ENCODE results near the gene CFAP77. TPM values are rescaled to one million over a fixed set of nuclear protein-coding genes. Genes with fewer than 3 reads are reported as not detected.

CFAP77 gene
- total RNA-seq, 1 experiment from 2014 or later: 0.11 TPM

GRCh38 chr9:132506977-132507669 lies 97.1 kb downstream of the CFAP77 start:
- H4K20me1 ChIP-seq (ENCODE audit: low read length): no peaks in the 10 kb centered on the region
- no TSS peak for BruUV-seq (replicated peaks)
- no peak overlapping the region for H3K4me3 ChIP-seq (ENCODE audit: low read length)
- DNase-seq (peak; percentile 23), ATAC-seq (no peak)
- H3K9me3 ChIP-seq (ENCODE audit: low read length): no peaks in the 10 kb centered on the region
- H2AFZ ChIP-seq (ENCODE audit: low read length): no peak overlapping the region
- no peaks in the 10 kb centered on the region for H3K79me2 ChIP-seq (ENCODE audit: low read length)
- H3K9me2 ChIP-seq (replicated peaks; ENCODE audit: low read length): no peaks in the 10 kb centered on the region
- H3K27me3 ChIP-seq (ENCODE audit: low read length): peaks cover 24% of the 10 kb centered on the region
- H3K27ac ChIP-seq (ENCODE audit: low read length): no peak overlapping the region
- no peak overlapping the region for H3K9ac ChIP-seq (ENCODE audit: low read length)
- TF ChIP-seq EZH2phosphoT487 (IDR thresholded peaks at IDR 0.05; ENCODE audit: borderline replicate concordance, low read length): no peak
- TF ChIP-seq EZH2 (IDR thresholded peaks at IDR 0.05; ENCODE audit: low read length, unreplicated experiment): no peak
- TF ChIP-seq CTCF (conservative IDR thresholded peaks at IDR 0.05; ENCODE audit: low read depth, low read length): no peak
- no peaks in the 10 kb centered on the region for H3F3A ChIP-seq (ENCODE audit: low read length, unreplicated experiment)
- no peaks in the 10 kb centered on the region for H3K4me1 ChIP-seq (ENCODE audit: insufficient read depth, low read length)
- intact Hi-C loops (cut with micrococcal nuclease): loop anchor here (1.0 to 5.0 kb wide), 4 partner anchors 68 to 395 kb away; no protein-coding TSS in a partner anchor
- H3K4me2 ChIP-seq (ENCODE audit: low read length): no peak overlapping the region
- no peaks in the 10 kb centered on the region for H3K36me3 ChIP-seq (ENCODE audit: low read depth, low read length)
- ChIA-PET CTCF (no interaction called here), POLR2A (ENCODE audit: unreplicated experiment) (no interaction called here)

- Histone ChIP-seq H3K9ac (ENCODE audit: low read length) (no peak overlapping the region), H3K36me3 (ENCODE audit: low read depth, low read length) (no peaks in the 10 kb centered on the region), H3K79me2 (ENCODE audit: low read length) (no peaks in the 10 kb centered on the region), H3K4me2 (ENCODE audit: low read length) (no peak overlapping the region), H3F3A (ENCODE audit: low read length, unreplicated experiment) (no peaks in the 10 kb centered on the region), H3K27me3 (ENCODE audit: low read length) (peaks cover 24% of the 10 kb centered on the region), H3K9me2 (replicated peaks; ENCODE audit: low read length) (no peaks in the 10 kb centered on the region), H3K9me3 (ENCODE audit: low read length) (no peaks in the 10 kb centered on the region), H2AFZ (ENCODE audit: low read length) (no peak overlapping the region), H4K20me1 (ENCODE audit: low read length) (no peaks in the 10 kb centered on the region), H3K27ac (ENCODE audit: low read length) (no peak overlapping the region), H3K4me1 (ENCODE audit: insufficient read depth, low read length) (no peaks in the 10 kb centered on the region), H3K4me3 (ENCODE audit: low read length) (no peak overlapping the region)
- ChIA-PET CTCF (interaction anchor here (0.6 kb wide), 1 partner anchor 55 kb away, joined by 3 read pairs; no protein-coding TSS in a partner anchor), POLR2A (ENCODE audit: unreplicated experiment) (no interaction called here)
- no TSS peak for BruUV-seq (replicated peaks)
- DNase-seq (peak; percentile 75), ATAC-seq (peak; percentile 82)
- TF ChIP-seq CTCF (conservative IDR thresholded peaks at IDR 0.05; ENCODE audit: low read depth, low read length) (peak; percentile 81), EZH2 (IDR thresholded peaks at IDR 0.05; ENCODE audit: low read length, unreplicated experiment) (no peak)
- intact Hi-C loops (cut with micrococcal nuclease): loop anchor here (1.0 to 5.0 kb wide), 4 partner anchors 67 to 394 kb away; no protein-coding TSS in a partner anchor
Measured at GRCh38 chr9:132507670-132508469, 97.9 kb downstream of the CFAP77 start.

Measured in PC-3 (cell line).